Measurements from ENCODE around the gene NFATC2.

Gene NFATC2

GRCh38 chr20:51512645-51513044, 29.9 kb downstream of the NFATC2 start:
- no peak for DNase-seq

- no peak for DNase-seq
These were observed 30.5 kb downstream of the NFATC2 start for GRCh38 chr20:51511861-51512619.

DNA sequence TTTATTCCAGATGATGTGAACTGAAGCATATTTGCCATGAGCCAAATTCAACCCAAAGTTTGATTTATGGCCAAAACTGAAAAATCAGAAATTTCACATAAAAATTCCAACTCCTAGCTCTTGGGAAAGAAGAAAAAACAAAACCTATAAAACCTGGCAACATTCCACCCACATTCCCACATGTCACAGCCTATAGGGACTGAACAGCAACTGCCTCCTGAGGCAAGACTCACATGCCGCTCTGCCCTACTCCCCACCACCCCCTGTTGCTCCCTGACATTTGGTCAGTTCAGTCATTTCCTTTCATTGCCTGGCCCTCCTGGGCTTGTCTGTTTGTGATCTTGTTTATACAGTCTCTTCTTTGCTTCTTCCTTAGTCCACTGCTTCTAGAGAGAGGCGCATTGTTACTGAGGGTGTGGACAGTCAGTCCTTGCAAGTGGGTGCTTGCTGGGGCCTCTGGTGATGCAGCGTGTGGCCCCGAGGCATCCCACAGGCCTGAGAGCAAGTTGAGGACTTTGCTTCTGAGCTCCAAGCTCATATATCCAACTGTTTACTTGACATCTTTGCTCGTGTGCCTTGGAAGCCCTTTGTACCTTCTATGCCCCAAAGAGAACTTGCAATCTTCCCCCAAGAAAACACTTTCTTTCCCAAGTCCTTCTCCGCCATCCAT, 31.4 kb downstream of the NFATC2 start:
- no peak for DNase-seq

DNA sequence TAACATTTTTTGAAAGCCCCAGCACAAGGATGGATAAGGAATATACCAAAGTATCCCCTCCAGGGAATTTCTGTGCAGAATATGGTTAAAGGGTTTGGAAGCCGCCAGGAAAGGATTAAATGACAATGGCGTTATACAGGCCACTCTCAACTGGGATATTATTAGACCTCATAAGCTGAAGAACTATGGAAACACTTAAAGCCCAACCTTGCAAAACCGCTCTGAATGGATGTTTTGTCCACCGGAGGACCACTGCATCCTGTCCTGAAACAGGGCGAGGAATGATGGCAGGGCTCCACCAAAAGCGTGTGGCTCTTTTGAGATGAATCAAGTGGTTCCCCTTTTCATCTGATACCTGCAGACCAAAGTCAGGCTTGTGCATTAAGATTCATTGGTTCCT, 32.4 kb downstream of the NFATC2 start:
- DNase-seq = no peak

- no peak for DNase-seq
These were observed 33.3 kb downstream of the NFATC2 start for GRCh38 chr20:51509208-51509607.

DNA sequence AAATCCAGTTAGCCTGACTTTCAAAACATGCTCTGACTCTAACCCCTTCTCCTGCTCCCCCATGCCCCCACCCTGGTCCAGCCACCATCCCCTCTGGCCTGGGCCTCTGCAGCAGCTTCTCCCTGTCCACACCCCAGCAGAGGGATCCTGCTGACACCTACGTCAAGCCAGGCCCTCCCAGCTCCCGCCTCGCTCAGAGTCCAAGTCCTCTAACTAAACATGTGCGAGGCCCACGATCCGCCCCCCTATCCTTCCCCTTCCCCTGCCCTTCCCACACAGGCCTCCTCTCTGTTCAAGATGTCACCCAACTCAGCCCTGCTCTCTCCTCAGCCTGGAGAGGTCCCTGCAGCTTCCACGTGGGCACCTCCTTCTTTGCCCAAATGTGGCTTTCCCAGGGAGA, 33.7 kb downstream of the NFATC2 start:
- no peak for DNase-seq

GRCh38 chr20:51508158-51508557, 34.4 kb downstream of the NFATC2 start:
- DNase-seq = no peak

- no peak for DNase-seq
These were observed 35.1 kb downstream of the NFATC2 start for GRCh38 chr20:51507216-51508036.

DNA sequence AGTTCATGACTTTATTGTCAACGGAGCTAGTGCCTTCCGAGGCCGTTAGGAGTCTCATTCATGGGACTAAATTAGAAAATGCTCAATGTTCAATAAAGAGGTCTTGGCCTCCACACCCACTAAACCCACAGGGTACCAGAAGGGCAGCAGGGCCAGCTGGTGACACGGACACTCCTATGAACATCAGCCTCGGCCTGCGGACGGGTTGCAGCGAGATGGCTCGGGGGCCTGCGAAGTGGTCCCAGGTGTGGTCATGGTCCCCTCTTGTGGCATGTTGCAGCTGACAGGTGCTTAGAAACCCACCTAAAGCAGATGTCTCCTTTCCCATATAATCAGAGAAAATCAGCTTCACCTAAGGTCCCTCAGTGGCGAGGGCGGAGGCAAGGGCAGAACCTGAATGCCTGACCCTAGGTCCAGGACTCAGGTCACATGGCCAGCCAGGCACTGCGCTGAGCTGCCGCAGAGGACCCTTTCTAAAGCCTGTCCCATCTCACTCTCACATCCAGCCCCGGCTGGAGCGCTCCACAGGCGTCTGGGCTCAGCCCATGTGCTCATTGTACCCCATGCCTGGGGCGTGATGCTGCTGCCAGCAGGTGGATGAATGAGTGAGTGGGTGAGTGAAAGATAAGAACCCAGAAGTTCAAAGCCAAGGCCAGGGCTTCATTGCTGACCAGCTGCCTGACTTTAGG, 35.8 kb downstream of the NFATC2 start:
- DNase-seq = no peak

DNA sequence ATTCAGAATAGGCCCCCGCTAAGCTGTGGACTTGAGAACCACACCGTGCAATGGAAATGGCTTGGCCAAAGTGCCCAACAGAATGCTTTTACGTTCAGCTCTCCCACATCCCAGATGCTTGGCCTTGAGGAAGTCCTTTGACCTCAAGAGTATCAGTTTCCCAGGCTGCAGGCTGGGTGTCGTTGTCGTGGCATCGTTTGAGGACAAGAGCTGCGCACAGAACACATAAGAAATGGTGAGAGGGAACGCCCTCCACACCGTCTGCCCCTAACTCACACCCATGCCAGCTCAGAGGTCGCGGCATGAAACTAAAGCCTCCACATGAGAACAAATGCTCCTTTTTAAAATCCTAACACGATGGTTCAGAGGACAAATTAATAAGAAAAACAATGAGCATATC, 37.0 kb downstream of the NFATC2 start:
- DNase-seq = no peak

- no peak for DNase-seq
These were observed 39.1 kb downstream of the NFATC2 start for GRCh38 chr20:51503376-51503775.

GRCh38 chr20:51500936-51501335, 41.6 kb downstream of the NFATC2 start:
- DNase-seq = no peak

DNA sequence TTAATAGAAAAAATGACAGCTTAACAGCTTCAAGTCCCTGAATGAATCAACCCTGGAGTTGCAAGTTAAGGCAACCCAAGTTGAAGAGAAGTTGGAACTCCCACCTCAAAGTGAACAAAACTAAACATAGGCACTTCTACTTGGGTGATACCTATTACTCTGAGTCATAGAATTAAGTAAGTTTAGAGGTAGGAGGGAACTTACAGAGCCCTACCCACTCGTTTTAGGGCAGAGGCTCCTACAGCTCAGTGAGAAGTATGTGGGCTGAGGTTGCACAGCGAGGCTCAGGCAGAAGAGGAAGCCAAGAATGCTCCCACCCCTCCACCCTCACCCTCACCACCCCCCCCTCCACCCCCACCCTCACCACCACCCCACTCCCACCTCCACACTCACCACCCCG, 42.2 kb downstream of the NFATC2 start:
- peak; percentile 25 for DNase-seq

- no peak for DNase-seq
These were observed 43.6 kb downstream of the NFATC2 start for GRCh38 chr20:51498765-51499540.

- peak; percentile 55 for DNase-seq
These were observed 44.7 kb downstream of the NFATC2 start for GRCh38 chr20:51497542-51498467.

DNA sequence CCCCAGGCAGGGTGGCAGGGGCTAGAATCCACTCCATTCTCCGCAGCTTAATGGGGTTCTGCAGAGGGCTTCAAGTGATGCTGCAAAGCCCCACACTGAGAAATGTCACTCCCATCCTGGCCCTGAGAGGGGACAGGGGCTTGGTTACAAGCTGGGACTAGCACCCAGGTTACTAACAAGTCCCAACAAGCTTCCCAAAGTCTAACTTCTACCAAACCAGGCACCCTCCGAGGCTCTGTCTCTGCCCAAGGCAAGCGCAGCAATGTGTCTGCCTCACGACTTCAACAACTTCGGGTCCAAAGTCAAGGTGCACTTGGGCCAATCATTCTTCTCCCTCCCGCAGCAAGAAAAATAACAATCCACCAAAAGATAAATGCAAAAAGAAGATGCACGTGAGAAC, 45.6 kb downstream of the NFATC2 start:
- DNase-seq = no peak

DNA sequence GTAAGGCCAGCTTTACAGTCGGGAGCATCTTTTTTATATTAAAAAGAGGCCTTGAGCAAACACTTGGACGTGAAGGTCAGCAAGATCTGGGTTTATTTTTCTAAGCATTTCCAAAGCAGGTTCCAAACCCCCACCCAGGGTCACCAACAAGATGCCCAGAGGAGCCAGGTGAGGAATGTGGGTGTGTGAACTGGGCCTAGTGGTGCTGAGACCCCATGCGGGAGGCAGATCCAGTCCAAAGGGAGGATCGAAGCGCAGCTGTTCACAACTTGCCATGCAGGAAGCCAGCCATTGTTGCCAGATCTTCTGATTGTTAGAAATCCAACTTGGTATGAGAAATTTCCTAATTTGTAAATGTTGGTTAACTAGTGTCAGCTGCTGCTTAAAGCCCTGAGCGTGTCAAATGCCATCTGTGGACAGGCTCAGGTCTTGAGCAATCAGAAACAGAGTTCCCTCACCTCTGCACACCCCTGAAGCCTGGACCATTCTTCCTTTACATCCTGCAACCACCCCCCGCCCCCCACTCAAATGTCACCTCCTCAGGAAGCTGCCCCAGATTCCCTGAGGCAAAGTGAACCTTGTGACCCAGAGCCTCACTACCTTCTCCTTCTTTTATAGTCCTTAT, 46.5 kb downstream of the NFATC2 start:
- peak; percentile 31 for DNase-seq

GRCh38 chr20:51495291-51495690, 47.2 kb downstream of the NFATC2 start:
- DNase-seq = no peak

GRCh38 chr20:51494241-51495110, 48.0 kb downstream of the NFATC2 start:
- DNase-seq = no peak

- no peak for DNase-seq
These were observed 49.1 kb downstream of the NFATC2 start for GRCh38 chr20:51493346-51493791.
